BLaER1 treated with 17β-estradiol and CSF1 and Interleukin-3, amounts not matched to agents 10 nM and 100 nM (cell line): Measurements from ENCODE around the gene VPS25.

Experiments
- H3K27ac ChIP-seq, 11 experiments: shearing (Covaris generic); formaldehyde crosslinking; 2 replicates each; pipeline ENCODE4 v1.8.1; 2022
- H3K27me3 ChIP-seq, 11 experiments: shearing (Covaris generic); formaldehyde crosslinking; 2 replicates each; pipeline ENCODE4 v1.8.1; 2022
- H3K36me3 ChIP-seq, 11 experiments: shearing (Covaris generic); formaldehyde crosslinking; 2 replicates each; pipeline ENCODE4 v1.8.1; 2022
- H3K4me1 ChIP-seq, 10 experiments: shearing (Covaris generic); formaldehyde crosslinking; 2 replicates each; pipeline ENCODE4 v1.8.1; 2022
- H3K4me2 ChIP-seq, 11 experiments: shearing (Covaris generic); formaldehyde crosslinking; 2 replicates each; pipeline ENCODE4 v1.8.1; 2022
- H3K4me3 ChIP-seq, 10 experiments: shearing (Covaris generic); formaldehyde crosslinking; 2 replicates each; pipeline ENCODE4 v1.8.1; 2022
- H3K9ac ChIP-seq, 11 experiments: shearing (Covaris generic); formaldehyde crosslinking; 2 replicates each; pipeline ENCODE4 v1.8.1; 2022
- H3K9me3 ChIP-seq, 11 experiments: shearing (Covaris generic); formaldehyde crosslinking; replicated peaks in 1 of 11; 2 replicates each; pipeline ENCODE4 v1.8.1; 2022
- H4K20me1 ChIP-seq, 11 experiments: shearing (Covaris generic); formaldehyde crosslinking; 2 replicates each; pipeline ENCODE4 v1.8.1; 2022
- Cebpa-rat ChIP-seq, 11 experiments: shearing (Covaris generic); IDR thresholded peaks; 2 replicates each; pipeline ENCODE4 v1.8.1; 2022

VPS25 gene

DNA sequence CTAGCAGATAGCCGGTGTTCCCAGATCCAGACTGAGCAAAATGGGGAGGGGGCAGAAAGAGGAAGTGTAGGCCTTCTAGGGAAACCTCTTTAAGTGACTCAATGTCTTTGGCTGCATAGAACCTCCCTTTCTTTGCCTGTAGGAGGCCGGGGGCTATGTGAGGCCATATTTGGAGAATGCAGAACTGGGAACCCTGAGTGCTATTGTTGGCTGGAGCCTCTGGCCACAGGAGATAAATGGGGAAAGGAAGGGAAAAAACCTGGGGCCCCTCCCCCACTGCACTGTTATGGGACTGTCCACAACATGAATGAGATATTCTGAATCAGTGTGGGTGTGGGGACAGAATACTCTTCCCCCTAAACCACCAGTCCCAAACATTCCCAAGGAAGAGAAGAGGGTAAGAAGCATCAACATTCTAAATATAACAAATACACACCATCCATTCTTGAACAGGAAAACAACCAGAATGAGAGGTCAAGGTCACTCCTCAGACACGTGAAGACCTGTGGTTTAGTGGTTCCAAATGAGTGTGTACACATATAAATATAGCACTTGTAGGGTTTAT lies 2.4 kb downstream of the VPS25 start:
- Histone ChIP-seq H3K4me1 (peaks cover 24 to 64% (median 37%) of the 10 kb centered on the region in 10 experiments), H3K27me3 (peaks cover 20 to 57% (median 50%) of the 10 kb centered on the region in 11 experiments), H3K36me3 (peaks cover 4 to 42% (median 25%) of the 10 kb centered on the region in 11 experiments; a peak in 17 of 22 replicates), H3K9me3 (no peaks in the 10 kb centered on the region), H3K9ac (no peak overlapping the region), H3K4me2 (peak overlapping the region in 10 of 11 experiments; percentile 19 to 83 (median 54); a peak in 14 of 22 replicates), H3K4me3 (peak overlapping the region in 1 of 10 experiments; percentile 9; a peak in 1 of 20 replicates), H4K20me1 (peaks cover 0 to 23% (median 9%) of the 10 kb centered on the region in 11 experiments; a peak in 10 of 22 replicates), H3K27ac (peak overlapping the region in 1 of 11 experiments; percentile 49; a peak in 2 of 22 replicates)
- no peak for TF ChIP-seq Cebpa-rat (IDR thresholded peaks at IDR 0.05)

DNA sequence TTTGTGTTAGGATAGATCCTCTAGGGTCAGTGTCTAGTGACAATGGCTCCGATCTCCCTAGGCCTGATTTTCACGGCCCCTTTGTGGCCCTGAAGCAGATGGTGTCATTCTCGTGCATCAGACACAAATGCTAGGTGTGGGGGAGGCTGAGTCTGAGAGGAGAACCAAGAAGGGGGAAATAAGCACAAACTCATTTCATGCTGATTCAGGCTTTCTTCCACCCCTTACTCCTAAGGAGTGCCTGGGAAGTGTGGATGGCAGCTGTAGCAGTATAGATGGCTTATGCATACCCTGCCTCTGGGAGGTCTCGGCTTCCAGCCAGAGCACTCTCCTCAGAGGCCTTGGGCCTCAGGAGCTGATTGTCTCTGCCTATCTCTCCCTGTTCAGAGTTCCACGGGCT lies 5.3 kb downstream of the VPS25 start:
- no peak overlapping the region for H3K4me3 ChIP-seq
- peaks cover 0 to 49% (median 14%) of the 10 kb centered on the region in 11 experiments; a peak in 13 of 22 replicates for H4K20me1 ChIP-seq
- peaks cover 50 to 73% (median 67%) of the 10 kb centered on the region in 11 experiments for H3K27me3 ChIP-seq
- H3K9me3 ChIP-seq = no peaks in the 10 kb centered on the region
- H3K9ac ChIP-seq = no peak overlapping the region
- TF ChIP-seq Cebpa-rat (IDR thresholded peaks at IDR 0.05) = no peak
- peaks cover 18 to 61% (median 33%) of the 10 kb centered on the region in 10 experiments for H3K4me1 ChIP-seq
- peaks cover 4 to 42% (median 25%) of the 10 kb centered on the region in 11 experiments; a peak in 17 of 22 replicates for H3K36me3 ChIP-seq
- H3K27ac ChIP-seq = no peak overlapping the region
- peak overlapping the region in 2 of 11 experiments; percentile 6 to 40; a peak in 2 of 22 replicates for H3K4me2 ChIP-seq

DNA sequence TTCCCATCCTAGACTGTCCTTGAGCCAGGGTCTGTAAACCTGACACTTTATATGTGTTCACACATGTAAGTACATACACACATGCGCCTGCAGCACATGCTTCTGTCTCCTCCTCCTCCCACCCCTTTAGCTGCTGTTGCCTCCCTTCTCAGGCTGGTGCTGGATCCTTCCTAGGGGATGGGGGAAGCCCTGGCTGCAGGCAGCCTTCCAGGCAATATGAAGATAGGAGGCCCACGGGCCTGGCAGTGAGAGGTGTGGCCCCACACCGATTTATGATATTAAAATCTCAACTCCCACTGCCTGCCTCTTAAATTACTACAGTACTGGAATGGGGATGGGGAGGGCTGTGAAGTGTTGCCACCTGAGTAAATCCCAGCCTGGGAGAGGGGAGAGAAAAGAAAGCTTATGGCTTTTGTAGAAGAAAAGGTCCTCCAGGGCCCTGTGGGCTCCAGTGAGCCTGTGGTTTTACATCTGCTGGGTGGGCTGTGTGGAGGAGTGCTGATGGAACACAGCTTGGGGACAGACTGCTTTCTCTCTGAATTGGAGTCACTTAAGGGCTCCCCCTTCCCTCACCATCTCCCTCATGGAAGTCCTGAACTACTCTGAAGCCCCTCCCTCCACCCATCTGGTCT lies 6.2 kb downstream of the VPS25 start:
- Histone ChIP-seq H3K27me3 (peaks cover 58 to 73% (median 69%) of the 10 kb centered on the region in 11 experiments), H3K4me3 (no peak overlapping the region; a peak in 1 of 20 replicates), H3K9me3 (no peaks in the 10 kb centered on the region), H3K27ac (no peak overlapping the region), H3K4me2 (peak overlapping the region in 6 of 11 experiments; percentile 22 to 50 (median 39); a peak in 5 of 22 replicates), H3K36me3 (peaks cover 4 to 42% (median 25%) of the 10 kb centered on the region in 11 experiments; a peak in 17 of 22 replicates), H4K20me1 (peaks cover 0 to 53% (median 14%) of the 10 kb centered on the region in 11 experiments; a peak in 13 of 22 replicates), H3K9ac (no peak overlapping the region), H3K4me1 (peaks cover 10 to 53% (median 25%) of the 10 kb centered on the region in 10 experiments; a peak in 19 of 20 replicates)
- no peak for TF ChIP-seq Cebpa-rat (IDR thresholded peaks at IDR 0.05)

DNA sequence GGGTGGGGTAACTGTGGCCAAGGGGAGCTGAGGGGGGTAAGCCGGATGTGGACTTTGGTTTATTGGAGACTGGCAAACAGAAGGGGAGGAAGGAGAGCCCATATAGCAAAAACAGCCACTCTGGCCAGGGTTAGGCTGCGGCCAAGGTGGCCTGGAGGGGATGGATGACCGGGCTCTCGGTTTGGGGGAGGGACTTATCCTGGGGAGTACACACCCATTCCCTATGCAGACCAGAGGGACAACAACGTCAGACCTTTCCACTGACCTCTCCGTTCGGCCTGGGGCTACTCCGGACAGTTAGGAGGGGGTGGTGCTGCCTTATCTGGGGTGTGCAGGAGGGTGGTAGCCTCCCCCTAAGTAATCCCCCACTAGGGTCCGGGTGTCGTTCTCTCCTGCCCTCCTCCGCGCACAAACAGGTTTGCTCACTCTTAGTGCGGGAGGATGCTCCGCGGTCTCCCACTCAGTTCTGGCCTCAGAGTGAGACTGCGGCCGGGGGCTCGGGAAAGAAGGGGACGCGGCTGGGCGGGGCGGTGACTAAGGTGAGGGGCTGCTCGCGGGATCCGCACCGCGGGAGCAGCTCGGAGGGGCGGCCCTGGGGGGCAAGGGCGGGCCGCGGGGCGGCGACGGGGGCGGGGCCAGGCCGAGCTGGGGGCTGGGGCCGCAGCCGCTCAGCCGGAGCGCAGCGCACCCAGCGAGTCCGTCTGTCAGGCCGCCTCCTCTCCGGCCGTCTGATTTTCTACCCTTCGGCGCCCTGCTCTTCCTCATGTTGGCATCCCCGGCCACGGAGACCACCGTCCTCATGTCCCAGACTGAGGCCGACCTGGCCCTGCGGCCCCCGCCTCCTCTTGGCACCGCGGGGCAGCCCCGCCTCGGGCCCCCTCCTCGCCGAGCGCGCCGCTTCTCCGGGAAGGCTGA lies 6.9 kb downstream of the VPS25 start, which contains the start of gene WNK4:
TSS of gene WNK4 (plus strand) at position 675 of the 915 bp plus-strand sequence. CDS start at position 764, 89 bp downstream.
- TF ChIP-seq Cebpa-rat (IDR thresholded peaks at IDR 0.05) = no peak
- H3K4me2 ChIP-seq = peak within 1 kb of the TSS in 9 of 11 experiments; percentile 7 to 56 (median 28); a peak in 10 of 22 replicates

DNA sequence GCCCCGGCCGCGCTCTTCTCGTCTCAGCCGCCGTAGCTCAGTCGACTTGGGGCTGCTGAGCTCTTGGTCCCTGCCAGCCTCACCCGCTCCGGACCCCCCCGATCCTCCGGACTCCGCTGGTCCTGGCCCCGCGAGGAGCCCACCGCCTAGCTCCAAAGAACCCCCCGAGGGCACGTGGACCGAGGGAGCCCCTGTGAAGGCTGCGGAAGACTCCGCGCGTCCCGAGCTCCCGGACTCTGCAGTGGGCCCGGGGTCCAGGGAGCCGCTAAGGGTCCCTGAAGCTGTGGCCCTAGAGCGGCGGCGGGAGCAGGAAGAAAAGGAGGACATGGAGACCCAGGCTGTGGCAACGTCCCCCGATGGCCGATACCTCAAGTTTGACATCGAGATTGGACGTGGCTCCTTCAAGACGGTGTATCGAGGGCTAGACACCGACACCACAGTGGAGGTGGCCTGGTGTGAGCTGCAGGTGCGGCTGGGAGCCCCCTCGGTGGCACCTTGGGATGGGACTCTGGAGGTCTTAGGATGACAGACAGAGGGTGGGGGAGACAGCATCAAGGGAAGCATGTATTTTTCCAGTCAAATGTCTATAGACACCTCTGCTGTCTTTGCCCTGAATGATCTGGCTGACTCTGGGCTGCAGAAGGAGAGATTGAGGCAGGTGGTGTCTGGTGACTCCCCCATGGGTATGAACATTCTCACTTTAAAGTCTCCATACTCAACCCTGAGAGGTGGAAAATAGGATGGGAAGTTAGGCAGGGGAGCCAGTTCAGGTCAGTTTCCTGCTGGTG lies 7.8 kb downstream of the VPS25 start:
- H3K9me3 ChIP-seq = peaks cover 0 to 10% (median 0%) of the 10 kb centered on the region in 11 experiments; a peak in 1 of 22 replicates
- no peak for TF ChIP-seq Cebpa-rat (IDR thresholded peaks at IDR 0.05)
- H3K4me2 ChIP-seq = peak overlapping the region in 8 of 11 experiments; percentile 7 to 56 (median 33); a peak in 9 of 22 replicates
- H4K20me1 ChIP-seq = peaks cover 0 to 61% (median 14%) of the 10 kb centered on the region in 11 experiments; a peak in 14 of 22 replicates
- H3K9ac ChIP-seq = no peak overlapping the region
- H3K36me3 ChIP-seq = peaks cover 4 to 37% (median 25%) of the 10 kb centered on the region in 11 experiments; a peak in 17 of 22 replicates
- peaks cover 75 to 87% (median 84%) of the 10 kb centered on the region in 11 experiments for H3K27me3 ChIP-seq
- H3K4me3 ChIP-seq = peak overlapping the region in 2 of 10 experiments; percentile 31 to 35; a peak in 2 of 20 replicates
- no peak overlapping the region for H3K27ac ChIP-seq
- peaks cover under 1 to 37% (median 13%) of the 10 kb centered on the region in 10 experiments; a peak in 16 of 20 replicates for H3K4me1 ChIP-seq

More for the DNA sequence above, 6.9 kb downstream of the VPS25 start, which contains the start of gene WNK4:
- no peak within 1 kb of the TSS for H3K9ac ChIP-seq
- H4K20me1 ChIP-seq = peaks cover 0 to 59% (median 14%) of the 10 kb centered on the region in 11 experiments; a peak in 14 of 22 replicates
- peaks cover 8 to 45% (median 21%) of the 10 kb centered on the region in 10 experiments; a peak in 19 of 20 replicates for H3K4me1 ChIP-seq
- peaks cover 66 to 78% (median 75%) of the 10 kb centered on the region in 11 experiments for H3K27me3 ChIP-seq
- H3K4me3 ChIP-seq = peak within 1 kb of the TSS in 2 of 10 experiments; percentile 31 to 35; a peak in 3 of 20 replicates
- no peak within 1 kb of the TSS for H3K27ac ChIP-seq
- H3K9me3 ChIP-seq = peaks cover 0 to 2% (median 0%) of the 10 kb centered on the region in 11 experiments; a peak in 1 of 22 replicates
- H3K36me3 ChIP-seq = peaks cover 4 to 42% (median 25%) of the 10 kb centered on the region in 11 experiments; a peak in 17 of 22 replicates

DNA sequence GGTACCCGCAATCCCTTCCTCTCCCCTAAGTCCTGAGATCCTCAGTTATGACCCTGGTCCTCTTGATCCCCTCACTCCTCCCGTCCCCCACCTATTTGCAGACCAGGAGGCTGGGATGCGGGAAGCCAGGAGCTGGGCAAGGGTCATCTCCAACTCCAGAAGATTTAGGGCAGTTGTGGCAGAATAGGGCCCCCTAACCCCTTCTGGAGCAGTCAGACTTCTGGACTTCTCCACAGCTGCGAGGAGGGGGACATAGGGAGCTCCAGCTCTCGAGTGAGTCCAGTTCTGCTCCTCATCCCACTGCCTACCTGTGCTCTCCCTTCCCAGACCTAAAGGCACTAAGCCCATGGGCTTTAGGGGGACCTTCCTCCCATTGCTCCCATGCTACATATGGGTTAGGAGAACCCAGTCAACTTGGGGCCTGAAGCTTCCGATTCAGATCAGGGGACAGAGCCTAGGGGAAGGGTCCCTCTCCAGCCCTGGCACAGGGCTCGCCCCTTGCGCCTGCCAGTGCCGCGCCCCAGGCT lies 8.5 kb downstream of the VPS25 start:
- H3K27ac ChIP-seq = no peak overlapping the region
- H3K9ac ChIP-seq = no peak overlapping the region
- H3K4me1 ChIP-seq = peaks cover 0 to 30% (median 8%) of the 10 kb centered on the region in 10 experiments; a peak in 12 of 20 replicates
- no peak for TF ChIP-seq Cebpa-rat (IDR thresholded peaks at IDR 0.05)
- no peak overlapping the region for H3K4me2 ChIP-seq
- H3K4me3 ChIP-seq = no peak overlapping the region
- peaks cover 0 to 12% (median 0%) of the 10 kb centered on the region in 11 experiments; a peak in 1 of 22 replicates for H3K9me3 ChIP-seq
- H3K27me3 ChIP-seq = peaks cover 81 to 93% (median 91%) of the 10 kb centered on the region in 11 experiments
- peaks cover 0 to 61% (median 14%) of the 10 kb centered on the region in 11 experiments; a peak in 14 of 22 replicates for H4K20me1 ChIP-seq
- H3K36me3 ChIP-seq = peaks cover 0 to 31% (median 24%) of the 10 kb centered on the region in 11 experiments; a peak in 17 of 22 replicates
